Liver (tissue), 9 donors: ENCODE data around the gene OBP2B. TPM values are rescaled to one million over a fixed set of nuclear protein-coding genes. Genes with fewer than 3 reads are reported as not detected.

Experiments used
- DNase-seq: peaks from one replicate; pipeline ENCODE4 v3.0.0-alpha.2; 2017; ENCODE audit warnings: low spot score
- H3K27ac ChIP-seq, 2 donors: one replicate each; pipeline ENCODE4 v1.7.0; 2013; ENCODE audit warnings: inconsistent platforms in 2 of 2, low read length in 2 of 2, control low read depth in 1 of 2, low read depth in 1 of 2, mild to moderate bottlenecking in 1 of 2
- H3K27me3 ChIP-seq, 4 donors: one replicate each; pipeline versions ENCODE4 v1.6.1 to v1.7.0; 2013; ENCODE audit warnings: low read length in 3 of 4, inconsistent platforms in 1 of 4, mild to moderate bottlenecking in 1 of 4, moderate library complexity in 1 of 4; ENCODE audit not compliant: control insufficient read depth in 4 of 4, insufficient read depth in 4 of 4
- H3K36me3 ChIP-seq, 4 donors: one replicate each; pipeline versions ENCODE4 v1.6.1 to v1.7.0; 2013; ENCODE audit warnings: low read length in 3 of 4, mild to moderate bottlenecking in 3 of 4, low read depth in 1 of 4, moderate library complexity in 1 of 4; ENCODE audit not compliant: control insufficient read depth in 4 of 4, insufficient read depth in 3 of 4
- H3K4me1 ChIP-seq, 4 donors: one replicate each; pipeline versions ENCODE4 v1.6.1 to v1.7.0; 2013; ENCODE audit warnings: low read length in 3 of 4, mild to moderate bottlenecking in 3 of 4, moderate library complexity in 1 of 4; ENCODE audit not compliant: control insufficient read depth in 4 of 4, insufficient read depth in 4 of 4
- H3K4me3 ChIP-seq, 3 donors: one replicate each; pipeline versions ENCODE4 v1.6.1 to v1.7.0; 2013; ENCODE audit warnings: low read length in 3 of 3, control low read depth in 1 of 3, low read depth in 1 of 3, mild to moderate bottlenecking in 1 of 3
- H3K9ac ChIP-seq, 2 donors: one replicate each; pipeline ENCODE4 v1.7.0; 2013; ENCODE audit warnings: low read length in 2 of 2, mild to moderate bottlenecking in 2 of 2, moderate library complexity in 2 of 2, control low read depth in 1 of 2, low read depth in 1 of 2
- H3K9me3 ChIP-seq, 4 donors: one replicate each; pipeline versions ENCODE4 v1.6.1 to v1.7.0; 2013; ENCODE audit warnings: low read length in 3 of 4; ENCODE audit not compliant: control insufficient read depth in 4 of 4
- ATF3 ChIP-seq: IDR thresholded peaks from 2 replicates; pipeline ENCODE4 v1.6.1; 2016; ENCODE audit warnings: antibody characterized with exemption
- CTCF ChIP-seq: fragments of 150-350 bp; IDR thresholded peaks from 2 replicates; pipeline ENCODE4 v1.5.1; 2017; ENCODE audit warnings: improper control_type of control experiment, low read depth, low read length; ENCODE audit not compliant: missing input control
- EGR1 ChIP-seq, 2 donors: IDR thresholded peaks; 2 replicates each; pipeline ENCODE4 v1.6.1; 2016 to 2018; ENCODE audit warnings: antibody characterized with exemption in 2 of 2, low read depth in 2 of 2
- FOXA1 ChIP-seq: IDR thresholded peaks from 2 replicates; pipeline ENCODE4 v1.6.1; 2016; ENCODE audit warnings: antibody characterized with exemption
- FOXA2 ChIP-seq: IDR thresholded peaks from 2 replicates; pipeline ENCODE4 v1.6.1; 2016; ENCODE audit warnings: antibody characterized with exemption
- GABPA ChIP-seq, 2 donors: IDR thresholded peaks in 1 of 2; conservative IDR thresholded peaks in 1 of 2; 2 replicates each; pipeline ENCODE4 v1.6.1; 2016; ENCODE audit warnings: antibody characterized with exemption in 2 of 2, mild to moderate bottlenecking in 1 of 2, moderate library complexity in 1 of 2
- HNF4A ChIP-seq, 2 donors: conservative IDR thresholded peaks; 2 replicates each; pipeline ENCODE4 v1.6.1; 2016; ENCODE audit warnings: antibody characterized with exemption in 2 of 2, mild to moderate bottlenecking in 2 of 2
- HNF4G ChIP-seq: IDR thresholded peaks from 2 replicates; pipeline ENCODE4 v1.6.1; 2016; ENCODE audit warnings: antibody characterized with exemption
- JUND ChIP-seq, 2 donors: IDR thresholded peaks; 2 replicates each; pipeline ENCODE4 v1.6.1; 2016; ENCODE audit warnings: antibody characterized with exemption in 2 of 2
- MAX ChIP-seq: IDR thresholded peaks from 2 replicates; pipeline ENCODE4 v1.6.1; 2016; ENCODE audit warnings: antibody characterized with exemption
- NR2F2 ChIP-seq: IDR thresholded peaks from 2 replicates; pipeline ENCODE4 v1.6.1; 2016; ENCODE audit warnings: antibody characterized with exemption
- RAD21 ChIP-seq, 2 donors: IDR thresholded peaks; 2 replicates each; pipeline ENCODE4 v1.6.1; 2016; ENCODE audit warnings: antibody characterized with exemption in 2 of 2, mild to moderate bottlenecking in 2 of 2
- REST ChIP-seq: IDR thresholded peaks from 2 replicates; pipeline ENCODE4 v1.6.1; 2016; ENCODE audit warnings: antibody characterized with exemption, mild to moderate bottlenecking
- RXRA ChIP-seq, 2 donors: IDR thresholded peaks; 2 replicates each; pipeline ENCODE4 v1.6.1; 2017 to 2018; ENCODE audit warnings: antibody characterized with exemption in 2 of 2, mild to moderate bottlenecking in 1 of 2
- SP1 ChIP-seq: IDR thresholded peaks from 2 replicates; pipeline ENCODE4 v1.6.1; 2018; ENCODE audit warnings: antibody characterized with exemption, mild to moderate bottlenecking
- TAF1 ChIP-seq: conservative IDR thresholded peaks from 2 replicates; pipeline ENCODE4 v1.6.1; 2016; ENCODE audit warnings: antibody characterized with exemption, mild to moderate bottlenecking
- YY1 ChIP-seq: IDR thresholded peaks from 2 replicates; pipeline ENCODE4 v1.6.1; 2016; ENCODE audit warnings: antibody characterized with exemption, mild to moderate bottlenecking
- ZBTB33 ChIP-seq: IDR thresholded peaks from 2 replicates; pipeline ENCODE4 v1.6.1; 2016; ENCODE audit warnings: antibody characterized with exemption
- WGBS: extraction: QIAGEN DNeasy Blood & Tissue Kit; methylation state at CpG from one replicate; pipeline ENCODE4 v1.1.7; 2013; 5-methylcytosine and 5-hydroxymethylcytosine counted together
- polyA plus RNA-seq, 2 donors: library from polyadenylated mRNA; stranded (reverse) in 1 of 2; unstranded in 1 of 2; fragments of 200-250 nt in 1 of 2; fragments of >200 nt in 1 of 2; fragmentation: Nextera tagmentation in 1 of 2; extraction: Ambion mirVana in 1 of 2; gene quantifications; one replicate each; pipeline versions ENCODE4 v1.2.1 to v1.2.3, GENCODE V29; 2013 to 2015
- total RNA-seq, 2 donors: library from RNA; depleted of rRNA; stranded (reverse); fragments of >200 nt; gene quantifications; one replicate each; pipeline ENCODE4 v1.2.3, GENCODE V29; 2014
- donor health status: healthy.
- donor health status: healthy.
- donor health status: healthy.
- donor health status: healthy.
- donor health status: healthy.

Gene OBP2B
- total and polyA plus RNA-seq, 4 donors: not detected

GRCh38 chr9:133194597-133194996 lies 14.5 kb downstream of the OBP2B start:
- 82% methylated on average over 4 of the region's 4 CpGs for WGBS
- peaks cover 0 to 2% (median 0%) of the 10 kb centered on the region in 4 donors for H3K27me3 ChIP-seq
- no peak overlapping the region for H3K9ac ChIP-seq
- no peaks in the 10 kb centered on the region for H3K36me3 ChIP-seq
- no peak overlapping the region for H3K27ac ChIP-seq
- peaks cover 0 to 6% (median 0%) of the 10 kb centered on the region in 4 donors for H3K9me3 ChIP-seq
- TF ChIP-seq CTCF: no peak
- no peak for TF ChIP-seq JUND (IDR thresholded peaks at IDR 0.05)
- no peak for TF ChIP-seq ATF3
- TF ChIP-seq SP1: no peak
- DNase-seq: no peak
- H3K4me1 ChIP-seq: no peaks in the 10 kb centered on the region
- no peak overlapping the region for H3K4me3 ChIP-seq

GRCh38 chr9:133191989-133192388 lies 17.1 kb downstream of the OBP2B start:
- DNase-seq: no peak
- H3K27ac ChIP-seq: no peak overlapping the region
- H3K36me3 ChIP-seq: no peaks in the 10 kb centered on the region
- no peak for TF ChIP-seq ATF3
- no peak for TF ChIP-seq TAF1
- TF ChIP-seq RXRA (IDR thresholded peaks at IDR 0.05): no peak
- TF ChIP-seq EGR1 (IDR thresholded peaks at IDR 0.05; ENCODE audit: low read depth in 2 of 2): no peak
- no peak for TF ChIP-seq YY1
- no peak for TF ChIP-seq RAD21 (IDR thresholded peaks at IDR 0.05)
- TF ChIP-seq JUND (IDR thresholded peaks at IDR 0.05): no peak
- no peak for TF ChIP-seq HNF4G
- TF ChIP-seq ZBTB33: no peak
- TF ChIP-seq REST: no peak
- no peak for TF ChIP-seq GABPA (IDR thresholded peaks at IDR 0.05 in 1 of 2, conservative IDR thresholded peaks at IDR 0.05 in 1 of 2)
- no peak for TF ChIP-seq FOXA2
- no peak for TF ChIP-seq SP1
- no peak for TF ChIP-seq CTCF
- no peak for TF ChIP-seq FOXA1
- no peak for TF ChIP-seq HNF4A (conservative IDR thresholded peaks at IDR 0.05)
- TF ChIP-seq NR2F2: no peak
- no peak for TF ChIP-seq MAX
- H3K4me3 ChIP-seq: no peak overlapping the region
- no peak overlapping the region for H3K9ac ChIP-seq
- no peaks in the 10 kb centered on the region for H3K4me1 ChIP-seq
- H3K27me3 ChIP-seq: peaks cover 0 to 2% (median 0%) of the 10 kb centered on the region in 4 donors
- peaks cover 0 to 6% (median 0%) of the 10 kb centered on the region in 4 donors for H3K9me3 ChIP-seq
- WGBS: 54% methylated on average over 7 of the region's 7 CpGs
